ENCODE measurements around the gene C1orf159. TPM values are rescaled to one million over a fixed set of nuclear protein-coding genes. Genes with fewer than 3 reads are reported as not detected.
"Not testable (repeated sequence)": the region's sequence is repeated elsewhere in the genome, so short reads cannot be mapped to it uniquely, and the experiment has no call there.

C1orf159 gene
- total RNA-seq, 1 experiment from 2014 or later: 8.2 TPM

DNA sequence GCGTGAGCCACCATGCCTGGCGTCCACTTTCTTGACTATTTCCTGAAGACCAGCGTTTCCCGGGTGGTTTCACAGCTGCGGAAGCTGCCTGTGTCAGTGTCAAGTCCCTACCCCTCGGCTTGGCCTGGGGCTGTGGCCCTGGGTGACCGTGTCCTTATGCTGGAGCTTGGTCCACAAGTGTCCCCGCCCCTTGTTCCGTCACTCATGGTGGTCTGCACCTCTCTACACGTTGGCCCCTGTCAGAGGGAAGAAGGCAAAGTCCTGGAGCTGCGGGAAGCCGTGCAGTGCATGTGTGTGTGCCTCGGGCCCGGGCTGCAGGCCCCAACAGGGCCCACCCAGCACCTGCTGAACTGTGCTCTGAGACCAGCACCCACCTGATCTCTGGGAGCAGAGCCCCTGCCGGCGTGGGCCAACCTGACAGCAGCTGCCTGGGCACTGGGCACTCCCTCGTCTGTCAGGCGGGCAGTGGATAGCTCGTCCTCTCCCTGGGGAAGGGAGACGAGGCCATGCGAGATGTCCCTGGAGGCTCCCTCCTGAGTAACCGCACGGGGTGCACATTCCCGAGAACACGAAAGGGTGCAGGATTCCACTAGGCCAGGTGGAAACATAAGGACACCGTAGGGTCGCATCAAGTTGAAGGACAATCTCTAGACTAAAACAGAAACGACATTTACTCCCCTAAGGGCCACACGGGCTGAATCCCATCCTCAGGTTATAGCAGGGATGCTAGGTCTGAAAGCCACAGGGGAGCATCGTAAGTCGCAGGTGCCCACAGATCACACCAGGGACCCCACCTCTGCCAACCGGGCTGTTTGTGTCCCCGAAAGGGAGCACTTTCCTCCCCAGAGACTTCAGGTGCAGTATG, 2.4 kb upstream of the C1orf159 start:
- DNase-seq (ENCODE audit: low spot score): no peak

- DNase-seq (ENCODE audit: low spot score): no peak
Measured at GRCh38 chr1:1117469-1117831, 1.6 kb upstream of the C1orf159 start.

GRCh38 chr1:1116701-1117468, 996 bp upstream of the C1orf159 start:
- no peak for DNase-seq (ENCODE audit: low spot score)

DNA sequence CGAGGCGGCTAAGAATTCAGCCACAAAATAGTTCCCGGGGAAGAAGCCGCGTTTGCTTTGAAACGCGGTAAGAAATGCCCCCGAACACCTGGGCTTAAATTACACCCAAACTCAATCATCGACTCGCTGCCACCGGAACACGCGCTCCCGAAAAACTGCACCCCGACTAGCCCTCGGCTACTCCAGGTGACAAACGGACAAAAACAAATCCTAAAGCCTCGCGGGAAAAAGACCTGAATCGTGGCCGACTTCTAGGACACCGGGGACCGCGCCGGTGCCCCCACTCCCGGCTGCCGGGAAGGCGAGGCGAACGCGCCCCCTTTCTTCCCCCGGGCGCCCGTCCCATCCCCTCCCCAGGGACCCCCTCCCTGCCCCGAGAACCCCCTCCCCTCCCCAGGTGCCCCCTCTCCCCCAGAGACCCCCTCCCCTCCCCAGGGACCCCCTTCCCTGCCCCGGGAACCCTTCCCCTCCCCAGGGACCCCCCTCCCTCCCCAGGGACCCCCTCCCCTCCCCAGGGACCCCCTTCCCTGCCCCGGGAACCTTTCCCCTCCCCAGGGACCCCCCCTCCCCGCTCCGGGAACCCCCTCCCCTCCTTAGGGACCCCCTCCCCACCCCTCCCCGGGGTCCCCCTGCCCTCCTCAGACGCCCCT, 628 bp downstream of the C1orf159 start:
- DNase-seq (ENCODE audit: low spot score): no peak

DNA sequence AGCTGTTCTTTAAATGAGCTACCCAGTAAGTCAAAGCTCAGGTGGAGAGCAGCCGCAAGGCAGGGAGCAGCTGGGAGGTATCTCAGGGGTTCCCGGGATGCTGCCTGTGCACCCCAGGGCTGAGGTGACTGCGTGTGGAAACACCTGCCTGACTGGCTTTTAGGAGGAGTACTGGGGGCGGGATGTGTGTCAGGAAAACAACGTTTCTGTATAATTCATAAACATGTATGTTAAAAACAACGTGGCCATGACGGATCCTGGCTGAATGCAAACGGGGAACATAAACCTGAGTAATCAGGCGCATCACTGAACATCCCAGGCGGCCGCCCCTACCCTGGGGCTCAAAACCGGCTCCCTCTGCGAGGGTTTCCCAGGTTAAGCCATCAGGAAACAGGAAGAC, 1.5 kb downstream of the C1orf159 start:
- DNase-seq (ENCODE audit: low spot score): no peak

GRCh38 chr1:1112237-1112985, 3.5 kb downstream of the C1orf159 start:
- no peak for DNase-seq (ENCODE audit: low spot score)

- DNase-seq (ENCODE audit: low spot score): no peak
Measured at GRCh38 chr1:1111516-1112236, 4.2 kb downstream of the C1orf159 start.

- DNase-seq (ENCODE audit: low spot score): no peak
Measured at GRCh38 chr1:1110561-1110971, 5.3 kb downstream of the C1orf159 start.

DNA sequence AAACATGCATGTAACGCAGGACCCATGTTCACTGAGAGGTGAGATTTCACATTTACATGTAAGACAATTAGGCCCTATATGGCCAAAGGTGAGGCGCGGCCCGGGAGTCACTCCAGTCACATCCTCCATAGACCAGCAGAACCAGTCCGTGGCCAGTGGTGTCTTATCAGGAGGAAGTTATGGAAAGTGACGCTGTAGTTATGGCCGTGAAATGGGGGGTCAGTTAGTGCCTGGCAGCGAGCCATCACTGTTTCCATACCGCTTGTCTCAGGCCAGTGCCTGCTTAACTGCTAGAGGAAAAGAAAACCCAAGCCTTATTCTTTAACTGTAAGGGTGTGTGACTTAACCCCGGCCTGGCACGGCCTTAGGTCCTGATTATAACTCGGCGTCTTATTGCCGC, 6.1 kb downstream of the C1orf159 start:
- no peak for DNase-seq (ENCODE audit: low spot score)

GRCh38 chr1:1106510-1107221, 9.2 kb downstream of the C1orf159 start:
- no peak for DNase-seq (ENCODE audit: low spot score)

GRCh38 chr1:1104152-1104551, 11.7 kb downstream of the C1orf159 start:
- DNase-seq (ENCODE audit: low spot score): not testable (repeated sequence)

GRCh38 chr1:1101503-1101902, 14.4 kb downstream of the C1orf159 start:
- DNase-seq (ENCODE audit: low spot score): no peak

GRCh38 chr1:1100296-1100695, 15.6 kb downstream of the C1orf159 start:
- DNase-seq (ENCODE audit: low spot score): no peak

DNA sequence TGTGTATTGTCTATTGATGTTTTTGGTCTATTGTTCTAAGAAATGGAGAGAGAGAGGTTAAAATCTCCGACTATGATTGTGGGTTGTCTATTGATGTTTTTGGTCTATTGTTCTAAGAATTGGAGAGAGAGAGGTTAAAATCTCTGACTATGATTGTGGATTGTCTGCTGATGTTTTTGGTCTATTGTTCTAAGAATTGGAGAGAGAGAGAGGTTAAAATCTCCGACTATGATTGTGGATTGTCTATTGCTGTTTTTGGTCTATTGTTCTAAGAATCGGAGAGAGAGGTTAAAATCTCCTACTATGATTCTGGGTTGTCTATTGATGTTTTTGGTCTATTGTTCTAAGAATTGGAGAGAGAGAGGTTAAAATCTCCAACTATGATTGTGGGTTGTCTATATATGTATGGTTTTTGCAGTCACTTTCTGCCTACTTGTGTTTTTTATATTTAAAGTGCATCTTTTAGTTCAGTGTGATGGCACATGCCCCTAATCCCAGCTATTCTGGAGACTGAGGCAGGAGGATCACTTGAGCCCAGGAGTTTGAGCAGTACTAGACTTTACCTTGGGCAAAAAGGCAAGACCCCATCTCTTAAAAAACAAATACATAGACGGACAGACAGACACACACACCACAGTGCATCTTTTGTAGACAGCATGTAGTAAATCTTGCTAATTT, 16.2 kb downstream of the C1orf159 start:
- DNase-seq (ENCODE audit: low spot score): no peak

GRCh38 chr1:1098681-1099421, 17.0 kb downstream of the C1orf159 start:
- DNase-seq (ENCODE audit: low spot score): no peak

- not testable (repeated sequence) for DNase-seq (ENCODE audit: low spot score)
Measured at GRCh38 chr1:1096136-1096535, 19.8 kb downstream of the C1orf159 start.

DNA sequence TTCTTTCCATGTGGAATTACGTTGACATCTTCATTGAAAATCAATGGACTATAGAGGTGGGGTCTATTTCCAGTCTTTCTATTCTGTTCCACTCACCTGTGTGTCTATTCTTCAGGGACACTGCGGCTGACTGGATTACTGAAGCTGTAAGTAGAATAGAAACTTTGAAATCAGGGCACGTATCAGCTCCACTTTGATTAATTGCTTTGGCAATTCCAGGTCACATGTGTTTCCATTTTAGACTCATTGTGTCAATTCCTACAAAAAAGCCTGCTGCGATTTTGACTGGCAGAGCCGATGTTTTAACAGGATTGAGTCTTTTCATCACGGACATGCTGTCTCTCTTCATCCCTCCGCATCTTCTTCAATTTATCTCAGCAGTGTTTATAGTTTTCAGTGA, 20.9 kb downstream of the C1orf159 start:
- no peak for DNase-seq (ENCODE audit: low spot score)

GRCh38 chr1:1093610-1093943, 22.3 kb downstream of the C1orf159 start:
- DNase-seq (ENCODE audit: low spot score): no peak

DNA sequence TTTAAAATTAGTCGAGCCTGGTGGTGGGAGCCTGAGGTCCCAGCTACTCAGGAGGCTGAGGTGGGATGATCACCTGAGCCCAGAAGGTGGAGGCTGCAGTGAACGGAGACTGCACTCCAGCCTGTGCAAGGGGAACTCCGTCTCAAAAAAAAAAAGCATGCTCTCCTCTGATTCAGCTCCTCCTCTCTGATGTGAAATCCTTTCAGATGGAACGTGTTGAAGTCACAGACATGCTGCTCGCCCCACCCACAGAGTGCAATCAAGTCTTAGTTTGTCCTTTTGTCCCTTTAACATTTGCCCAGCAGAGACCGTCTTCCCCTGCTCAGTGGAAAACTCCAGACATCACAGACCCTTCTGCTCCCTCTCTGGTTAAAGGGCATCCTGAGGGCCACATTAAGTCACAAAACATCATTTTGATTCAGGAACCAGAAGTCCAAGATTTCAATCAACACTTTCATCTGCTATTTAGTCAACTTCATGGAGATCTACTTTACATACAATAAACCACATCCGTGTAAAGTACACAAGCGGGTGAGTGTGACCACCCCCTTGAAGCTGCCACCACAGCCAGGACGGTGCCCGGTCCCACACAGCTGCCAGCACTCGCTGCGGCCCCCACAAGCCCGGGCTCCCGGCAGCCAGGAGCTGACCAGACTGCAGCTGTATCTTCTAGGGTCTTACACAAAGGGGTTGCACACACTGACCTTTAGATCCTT, 22.8 kb downstream of the C1orf159 start:
- DNase-seq (ENCODE audit: low spot score): no peak
